Breast epithelium (tissue), 3 donors: ENCODE measurements around the gene MIOS.

Source experiments
- POLR2A ChIP-seq: fragments of 450-650 bp; IDR thresholded peaks from one replicate; pipeline ENCODE4 v1.6.1; 2016; ENCODE audit warnings: antibody characterized with exemption, mild to moderate bottlenecking, moderate library complexity
- TF ChIP-seq, protein P1 (sequence below), 3 donors: fragments of 450-650 bp; IDR thresholded peaks; one replicate each; pipeline ENCODE4 v1.5.1; 2016 to 2017; ENCODE audit warnings: antibody characterized with exemption in 3 of 3, mild to moderate bottlenecking in 3 of 3, moderate library complexity in 3 of 3

DNA sequence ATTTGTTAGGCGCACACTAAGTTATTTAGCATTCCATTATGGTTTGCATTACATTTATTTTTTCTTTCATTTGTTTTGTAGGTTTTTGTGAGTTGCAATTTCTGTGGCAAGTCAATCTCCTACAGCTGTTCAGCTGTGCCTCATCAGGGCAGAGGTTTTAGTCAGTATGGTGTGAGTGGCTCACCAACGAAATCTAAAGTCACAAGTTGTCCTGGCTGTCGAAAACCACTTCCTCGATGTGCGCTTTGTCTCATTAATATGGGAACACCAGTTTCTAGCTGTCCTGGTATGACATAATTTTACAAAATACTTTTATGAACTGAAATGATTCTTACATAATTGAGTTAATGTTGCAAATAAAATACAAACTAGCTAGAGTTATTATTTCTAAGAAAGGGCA, 29.5 kb downstream of the MIOS start:
- TF ChIP-seq, protein P1, sequence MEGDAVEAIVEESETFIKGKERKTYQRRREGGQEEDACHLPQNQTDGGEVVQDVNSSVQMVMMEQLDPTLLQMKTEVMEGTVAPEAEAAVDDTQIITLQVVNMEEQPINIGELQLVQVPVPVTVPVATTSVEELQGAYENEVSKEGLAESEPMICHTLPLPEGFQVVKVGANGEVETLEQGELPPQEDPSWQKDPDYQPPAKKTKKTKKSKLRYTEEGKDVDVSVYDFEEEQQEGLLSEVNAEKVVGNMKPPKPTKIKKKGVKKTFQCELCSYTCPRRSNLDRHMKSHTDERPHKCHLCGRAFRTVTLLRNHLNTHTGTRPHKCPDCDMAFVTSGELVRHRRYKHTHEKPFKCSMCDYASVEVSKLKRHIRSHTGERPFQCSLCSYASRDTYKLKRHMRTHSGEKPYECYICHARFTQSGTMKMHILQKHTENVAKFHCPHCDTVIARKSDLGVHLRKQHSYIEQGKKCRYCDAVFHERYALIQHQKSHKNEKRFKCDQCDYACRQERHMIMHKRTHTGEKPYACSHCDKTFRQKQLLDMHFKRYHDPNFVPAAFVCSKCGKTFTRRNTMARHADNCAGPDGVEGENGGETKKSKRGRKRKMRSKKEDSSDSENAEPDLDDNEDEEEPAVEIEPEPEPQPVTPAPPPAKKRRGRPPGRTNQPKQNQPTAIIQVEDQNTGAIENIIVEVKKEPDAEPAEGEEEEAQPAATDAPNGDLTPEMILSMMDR (IDR thresholded peaks at IDR 0.05): no peak
- no peak for TF ChIP-seq POLR2A
